GM21367 (cell line): Measurements from ENCODE around the gene FMN2.

Experiments
- ATAC-seq: cut with Tn5 transposase; IDR thresholded peaks from one replicate; pipeline ENCODE4 v1.9.1; 2021; ENCODE audit not compliant: unreplicated experiment

The FMN2 gene

GRCh38 chr1:240192851-240193250, 101.2 kb downstream of the FMN2 start:
- no peak for ATAC-seq

DNA sequence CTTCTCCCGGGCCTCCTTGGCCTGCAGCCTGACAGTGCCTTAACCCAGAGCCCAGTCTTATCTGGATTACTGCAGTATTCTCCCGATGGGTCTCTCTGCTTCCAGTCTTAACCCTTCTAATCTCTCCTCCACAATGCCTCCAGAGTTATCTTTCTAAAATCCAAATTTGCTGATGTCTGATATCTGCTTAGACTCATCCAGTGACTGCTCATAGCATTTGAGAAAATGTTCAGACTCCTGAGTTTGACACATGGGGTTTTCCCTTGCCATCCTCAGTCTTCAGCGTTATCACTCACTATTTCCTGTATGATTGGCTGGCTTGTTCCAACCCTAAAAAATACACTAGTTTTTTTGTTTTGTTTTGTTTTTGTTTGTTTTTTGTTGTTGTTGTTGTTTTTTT, 102.0 kb downstream of the FMN2 start:
- ATAC-seq = no peak

- ATAC-seq = no peak
These were observed 102.4 kb downstream of the FMN2 start for GRCh38 chr1:240194120-240194519.

GRCh38 chr1:240198376-240198775, 106.7 kb downstream of the FMN2 start:
- no peak for ATAC-seq

GRCh38 chr1:240199758-240200645, 108.3 kb downstream of the FMN2 start:
- ATAC-seq = no peak

GRCh38 chr1:240201931-240202330, 110.2 kb downstream of the FMN2 start:
- ATAC-seq = no peak

DNA sequence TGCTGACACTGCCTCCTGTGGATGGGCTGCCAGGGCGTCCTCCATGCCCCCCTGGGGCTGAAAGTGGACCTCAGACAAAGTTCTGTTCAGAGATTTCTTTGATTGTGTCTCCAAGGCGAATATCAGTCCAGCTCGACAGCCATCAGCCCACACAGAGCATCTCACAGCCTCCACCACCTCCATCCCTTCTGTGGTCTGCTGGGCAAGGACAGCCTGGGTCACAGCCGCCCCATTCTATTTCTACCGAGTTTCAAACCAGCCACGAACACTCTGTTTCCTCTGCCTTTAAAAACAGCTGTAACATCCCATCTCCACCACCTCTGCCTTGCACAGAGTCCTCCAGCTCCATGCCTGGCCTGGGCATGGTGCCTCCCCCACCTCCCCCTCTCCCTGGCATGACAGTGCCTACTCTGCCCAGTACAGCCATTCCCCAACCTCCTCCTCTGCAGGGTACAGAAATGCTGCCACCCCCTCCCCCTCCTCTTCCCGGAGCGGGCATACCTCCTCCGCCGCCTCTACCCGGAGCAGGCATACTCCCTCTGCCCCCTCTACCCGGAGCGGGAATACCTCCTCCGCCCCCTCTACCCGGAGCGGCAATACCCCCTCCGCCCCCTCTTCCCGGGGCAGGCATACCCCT, 115.5 kb downstream of the FMN2 start:
- no peak for ATAC-seq

- no peak for ATAC-seq
These were observed 118.3 kb downstream of the FMN2 start for GRCh38 chr1:240210026-240210425.

- no peak for ATAC-seq
These were observed 120.9 kb downstream of the FMN2 start for GRCh38 chr1:240212556-240212955.

- no peak for ATAC-seq
These were observed 125.7 kb downstream of the FMN2 start for GRCh38 chr1:240217403-240217802.

- ATAC-seq = no peak
These were observed 127.4 kb downstream of the FMN2 start for GRCh38 chr1:240219104-240219503.

GRCh38 chr1:240226102-240226501, 134.4 kb downstream of the FMN2 start:
- ATAC-seq = no peak

- ATAC-seq = no peak
These were observed 139.1 kb downstream of the FMN2 start for GRCh38 chr1:240230816-240231215.

GRCh38 chr1:240232530-240232929, 140.8 kb downstream of the FMN2 start:
- ATAC-seq = no peak

GRCh38 chr1:240234485-240235210, 143.0 kb downstream of the FMN2 start:
- ATAC-seq = no peak

DNA sequence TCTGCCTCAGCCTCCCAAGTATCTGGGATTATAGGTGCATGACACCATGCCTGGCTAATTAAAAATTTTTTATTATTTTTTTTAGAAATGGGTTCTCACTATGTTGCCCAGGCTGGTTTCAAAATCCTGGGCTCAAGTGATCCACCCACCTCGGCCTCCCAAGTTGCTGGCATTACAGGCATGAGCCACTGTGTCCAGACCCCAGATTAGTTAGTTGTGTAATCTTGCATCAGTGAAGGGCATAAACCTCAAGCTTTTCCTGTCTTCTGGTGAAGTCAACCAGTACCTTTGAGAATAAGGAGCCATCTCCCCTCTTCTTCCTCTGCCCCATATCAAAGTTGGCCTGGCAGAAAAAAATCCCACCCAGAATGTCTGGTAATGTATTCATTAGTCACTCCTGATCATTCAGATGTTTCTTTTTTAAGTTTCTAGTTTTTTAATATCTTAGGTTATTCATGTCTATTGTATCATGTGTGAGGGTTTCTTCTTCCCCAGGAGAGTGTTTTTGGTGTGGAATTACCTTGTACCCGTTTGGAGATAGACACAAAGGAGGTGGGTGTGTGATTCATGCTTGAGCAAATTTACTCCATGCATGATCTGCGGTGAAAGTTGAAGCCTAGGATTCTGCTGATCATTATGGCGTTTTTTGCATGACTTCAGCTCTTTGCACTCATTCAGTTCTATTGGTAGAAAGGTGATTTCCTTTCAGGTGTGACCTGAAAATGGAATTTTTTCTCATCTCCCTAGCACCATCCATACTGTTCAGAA, 144.0 kb downstream of the FMN2 start:
- no peak for ATAC-seq

DNA sequence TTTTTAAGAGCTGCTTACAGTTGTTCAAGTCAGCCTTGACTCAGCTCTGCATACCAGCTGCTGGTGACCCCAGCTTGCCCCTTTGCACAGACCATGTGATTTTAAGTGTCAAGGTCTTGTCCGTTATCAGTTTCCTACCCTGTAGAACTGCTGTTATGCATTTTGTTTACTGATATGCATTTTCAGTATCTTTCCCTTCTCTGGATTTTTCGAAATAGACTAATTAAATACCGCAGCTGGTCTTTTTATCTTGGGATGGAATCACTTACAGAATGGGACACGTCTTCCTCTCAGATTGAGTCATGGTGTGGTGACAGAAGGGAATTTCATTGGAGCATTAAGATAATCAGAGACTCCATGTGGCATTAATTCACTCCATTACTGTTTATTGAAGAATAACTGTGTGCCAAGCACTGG, 145.6 kb downstream of the FMN2 start:
- ATAC-seq = no peak

DNA sequence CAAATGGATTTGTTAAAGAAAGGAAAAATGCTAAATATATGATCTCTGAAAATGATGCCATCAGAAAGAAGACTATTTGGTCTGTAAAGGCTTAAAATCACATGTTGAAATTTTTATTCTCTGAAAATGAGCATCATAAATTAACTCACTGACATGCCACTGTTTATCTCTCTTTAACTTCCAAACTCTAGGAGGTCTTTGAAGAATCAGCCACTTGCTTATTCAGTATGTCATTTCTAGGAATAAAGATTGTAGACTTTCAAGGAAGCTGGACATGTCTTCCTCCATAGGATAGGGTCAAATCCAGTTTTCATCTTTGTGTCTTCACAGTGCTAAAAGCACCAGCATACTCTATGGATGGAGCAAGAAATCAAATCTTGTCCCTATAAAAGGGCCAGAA, 147.6 kb downstream of the FMN2 start:
- ATAC-seq = no peak

DNA sequence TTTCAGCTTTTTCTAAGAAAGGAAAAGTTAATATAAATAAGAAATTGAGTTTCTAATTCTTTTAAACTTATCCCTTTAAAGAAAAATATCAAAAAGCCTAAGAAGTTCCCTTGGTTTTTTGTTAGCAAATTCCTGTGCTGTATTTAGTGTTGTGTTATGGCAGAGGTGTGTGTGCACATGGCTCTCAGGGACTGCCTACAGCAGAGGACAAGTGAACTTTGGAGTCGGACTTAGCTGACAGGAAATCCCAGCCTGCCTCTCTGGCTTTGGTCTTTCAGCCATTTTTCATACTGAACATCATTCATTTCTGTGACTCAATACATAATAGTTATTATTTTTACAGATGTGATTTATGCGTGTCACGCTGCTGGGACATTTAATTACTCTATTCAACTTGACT, 149.6 kb downstream of the FMN2 start:
- no peak for ATAC-seq

DNA sequence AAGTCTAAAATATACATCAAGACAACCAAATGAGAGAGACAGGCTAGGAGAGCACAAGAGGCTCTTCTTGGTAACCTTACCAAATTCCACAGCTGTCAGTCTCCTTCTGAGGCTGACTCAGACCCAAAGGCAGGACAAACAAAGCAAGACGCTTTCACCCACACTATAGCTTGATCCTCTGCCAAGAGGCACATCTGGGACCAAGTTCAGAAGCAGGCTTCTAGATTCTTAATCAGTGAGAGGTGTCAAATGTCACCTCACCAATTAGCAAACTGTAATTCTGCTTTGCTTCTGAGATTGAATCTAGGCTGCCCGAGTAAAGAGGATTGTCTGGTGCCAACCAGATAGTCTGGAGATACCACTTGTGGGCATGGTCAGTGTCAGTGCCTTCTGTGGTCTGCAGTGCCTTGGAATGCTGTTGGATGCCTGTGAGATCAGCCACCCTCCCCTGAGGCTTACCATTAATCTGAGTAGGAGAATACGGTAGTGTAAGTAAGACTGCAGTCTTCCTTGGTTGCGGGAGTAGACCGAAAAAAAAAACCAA, 151.0 kb downstream of the FMN2 start:
- ATAC-seq = no peak
